ENCODE results near the gene C22orf39. TPM values are rescaled to one million over a fixed set of nuclear protein-coding genes. Genes with fewer than 3 reads are reported as not detected.
"Not testable (repeated sequence)": the region's sequence is repeated elsewhere in the genome, so short reads cannot be mapped to it uniquely, and the experiment has no call there.

C22orf39 gene
- total RNA-seq, 1 donor from 2014 or later, result 47.4 TPM

GRCh38 chr22:19454156-19454555 is 6.6 kb upstream of the C22orf39 start:
- DNase-seq (ENCODE audit: low read depth), result no peak

GRCh38 chr22:19453718-19454117 is 6.2 kb upstream of the C22orf39 start:
- no peak for DNase-seq (ENCODE audit: low read depth)

GRCh38 chr22:19451570-19451969 is 4.1 kb upstream of the C22orf39 start:
- no peak for DNase-seq (ENCODE audit: low read depth)

- DNase-seq (ENCODE audit: low read depth), result no peak
These were observed 3.1 kb upstream of the C22orf39 start for GRCh38 chr22:19450363-19451175.

- DNase-seq (ENCODE audit: low read depth), result no peak
These were observed 1.9 kb upstream of the C22orf39 start for GRCh38 chr22:19449422-19449767.

GRCh38 chr22:19448739-19449421 is 1.4 kb upstream of the C22orf39 start:
- no peak for DNase-seq (ENCODE audit: low read depth)

- peak; percentile 66 for DNase-seq (ENCODE audit: low read depth)
These were observed 631 bp upstream of the C22orf39 start for GRCh38 chr22:19448076-19448607.

- no peak for DNase-seq (ENCODE audit: low read depth)
These were observed 745 bp downstream of the C22orf39 start for GRCh38 chr22:19446603-19447329.

- DNase-seq (ENCODE audit: low read depth), result not testable (repeated sequence)
These were observed 2.1 kb downstream of the C22orf39 start for GRCh38 chr22:19445279-19445982.

GRCh38 chr22:19443544-19444211 is 3.8 kb downstream of the C22orf39 start:
- no peak for DNase-seq (ENCODE audit: low read depth)

GRCh38 chr22:19442166-19442565 is 5.3 kb downstream of the C22orf39 start:
- no peak for DNase-seq (ENCODE audit: low read depth)

- no peak for DNase-seq (ENCODE audit: low read depth)
These were observed 6.9 kb downstream of the C22orf39 start for GRCh38 chr22:19440411-19441195.

GRCh38 chr22:19438298-19438697 is 9.2 kb downstream of the C22orf39 start:
- no peak for DNase-seq (ENCODE audit: low read depth)

- DNase-seq (ENCODE audit: low read depth), result not testable (repeated sequence)
These were observed 10.9 kb downstream of the C22orf39 start for GRCh38 chr22:19436444-19437161.

- no peak for DNase-seq (ENCODE audit: low read depth)
These were observed 12.5 kb downstream of the C22orf39 start for GRCh38 chr22:19434829-19435580.

GRCh38 chr22:19434401-19434800 is 13.1 kb downstream of the C22orf39 start:
- no peak for DNase-seq (ENCODE audit: low read depth)

GRCh38 chr22:19432133-19432851 is 15.2 kb downstream of the C22orf39 start, which contains the start of gene MRPL40:
TSS of gene MRPL40 (plus strand) at chr22:19432545. CDS start at chr22:19432555, 10 bp downstream.
- peak; percentile 97 for DNase-seq (ENCODE audit: low read depth)

Data from myocyte (in vitro differentiated cells).